ENCODE measurements around the gene SIAE. TPM values are rescaled to one million over a fixed set of nuclear protein-coding genes. Genes with fewer than 3 reads are reported as not detected.

SIAE gene
- total and polyA plus RNA-seq, 2 donors (not counting 1 experiment from before 2014, with no cell fraction given): 28.9 to 67.0 TPM

GRCh38 chr11:124622531-124623451, 50.7 kb downstream of the SIAE start, which contains the start of gene TBRG1:
TBRG1 (plus strand) TSS chr11:124622864; CDS start chr11:124623084, 220 bp downstream.
- TF ChIP-seq EZH2 (IDR thresholded peaks at IDR 0.05; ENCODE audit: low read length, missing control alignments): no peak
- TF ChIP-seq, protein P1, sequence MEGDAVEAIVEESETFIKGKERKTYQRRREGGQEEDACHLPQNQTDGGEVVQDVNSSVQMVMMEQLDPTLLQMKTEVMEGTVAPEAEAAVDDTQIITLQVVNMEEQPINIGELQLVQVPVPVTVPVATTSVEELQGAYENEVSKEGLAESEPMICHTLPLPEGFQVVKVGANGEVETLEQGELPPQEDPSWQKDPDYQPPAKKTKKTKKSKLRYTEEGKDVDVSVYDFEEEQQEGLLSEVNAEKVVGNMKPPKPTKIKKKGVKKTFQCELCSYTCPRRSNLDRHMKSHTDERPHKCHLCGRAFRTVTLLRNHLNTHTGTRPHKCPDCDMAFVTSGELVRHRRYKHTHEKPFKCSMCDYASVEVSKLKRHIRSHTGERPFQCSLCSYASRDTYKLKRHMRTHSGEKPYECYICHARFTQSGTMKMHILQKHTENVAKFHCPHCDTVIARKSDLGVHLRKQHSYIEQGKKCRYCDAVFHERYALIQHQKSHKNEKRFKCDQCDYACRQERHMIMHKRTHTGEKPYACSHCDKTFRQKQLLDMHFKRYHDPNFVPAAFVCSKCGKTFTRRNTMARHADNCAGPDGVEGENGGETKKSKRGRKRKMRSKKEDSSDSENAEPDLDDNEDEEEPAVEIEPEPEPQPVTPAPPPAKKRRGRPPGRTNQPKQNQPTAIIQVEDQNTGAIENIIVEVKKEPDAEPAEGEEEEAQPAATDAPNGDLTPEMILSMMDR (conservative IDR thresholded peaks at IDR 0.05 in 1 of 2, IDR thresholded peaks at IDR 0.05 in 1 of 2; ENCODE audit: low read depth in 1 of 2, low read length in 2 of 2): no peak
- Histone ChIP-seq H3K27me3 (ENCODE audit: control insufficient read depth, insufficient read depth, low read length) (peaks cover 2% of the 10 kb centered on the region), H3K4me1 (ENCODE audit: control insufficient read depth, extremely low read depth, insufficient read depth, low read length) (no peaks in the 10 kb centered on the region), H2AFZ (ENCODE audit: low read length) (peak within 1 kb of the TSS; percentile 75), H3K9me3 (ENCODE audit: control insufficient read depth, insufficient read depth, low read depth, low read length) (no peaks in the 10 kb centered on the region), H3K9ac (ENCODE audit: insufficient read depth, low read length) (peak within 1 kb of the TSS; percentile 97), H3K79me2 (ENCODE audit: control insufficient read depth, insufficient read depth, low read length) (peaks cover 28% of the 10 kb centered on the region), H3K4me2 (ENCODE audit: extremely low read depth, insufficient read depth, low read length) (peak within 1 kb of the TSS; percentile 98), H3K36me3 (ENCODE audit: control insufficient read depth, insufficient read depth, low read length) (peaks cover 7% of the 10 kb centered on the region), H3K4me3 (replicated peaks in 1 of 4; ENCODE audit: control extremely low read depth in 1 of 4, insufficient read depth in 1 of 4, low read depth in 3 of 4, low read length in 4 of 4) (peak within 1 kb of the TSS; percentile 84 to 98 (median 91)), H3K27ac (ENCODE audit: insufficient read depth, low read length) (peak within 1 kb of the TSS; percentile 96), H4K20me1 (ENCODE audit: control insufficient read depth, extremely low read depth, insufficient read depth, low read length) (no peaks in the 10 kb centered on the region)
- DNase-seq (ENCODE audit: low read depth in 2 of 2): peak; percentile 90 to 94

DNA sequence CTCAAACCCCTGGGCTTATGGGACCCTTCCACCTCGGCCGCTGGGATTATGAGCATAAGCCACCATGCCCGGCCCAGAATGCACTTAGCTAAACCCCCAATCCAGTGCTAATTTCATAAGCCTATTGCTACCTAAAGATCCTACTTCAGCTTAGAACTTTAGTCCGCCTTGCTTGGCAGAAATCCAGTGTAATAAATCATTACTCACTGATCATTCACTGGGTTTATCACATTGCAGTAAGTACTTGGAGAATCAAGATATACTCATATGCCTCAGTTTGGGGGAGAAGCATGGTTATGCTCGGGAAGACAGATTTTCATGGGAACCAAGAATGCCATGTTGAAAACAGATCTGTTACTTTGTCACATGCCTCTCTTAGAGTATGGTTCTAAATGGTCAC, 54.7 kb downstream of the SIAE start:
- DNase-seq (ENCODE audit: low read depth in 2 of 2): no peak
- peaks cover 10% of the 10 kb centered on the region for H3K79me2 ChIP-seq (ENCODE audit: control insufficient read depth, insufficient read depth, low read length)
- H3K9ac ChIP-seq (ENCODE audit: insufficient read depth, low read length): no peak overlapping the region

More for the DNA sequence above, 54.7 kb downstream of the SIAE start:
- Histone ChIP-seq H3K4me1 (ENCODE audit: control insufficient read depth, extremely low read depth, insufficient read depth, low read length) (no peaks in the 10 kb centered on the region), H4K20me1 (ENCODE audit: control insufficient read depth, extremely low read depth, insufficient read depth, low read length) (no peaks in the 10 kb centered on the region), H3K27me3 (ENCODE audit: control insufficient read depth, insufficient read depth, low read length) (peaks cover 2% of the 10 kb centered on the region), H2AFZ (ENCODE audit: low read length) (no peak overlapping the region), H3K9me3 (ENCODE audit: control insufficient read depth, insufficient read depth, low read depth, low read length) (no peaks in the 10 kb centered on the region), H3K27ac (ENCODE audit: insufficient read depth, low read length) (no peak overlapping the region), H3K36me3 (ENCODE audit: control insufficient read depth, insufficient read depth, low read length) (no peaks in the 10 kb centered on the region), H3K4me2 (ENCODE audit: extremely low read depth, insufficient read depth, low read length) (no peak overlapping the region), H3K4me3 (replicated peaks in 1 of 4; ENCODE audit: control extremely low read depth in 1 of 4, insufficient read depth in 1 of 4, low read depth in 3 of 4, low read length in 4 of 4) (no peak overlapping the region)
- no peak for TF ChIP-seq EZH2 (IDR thresholded peaks at IDR 0.05; ENCODE audit: low read length, missing control alignments)
- TF ChIP-seq, protein P1 (conservative IDR thresholded peaks at IDR 0.05 in 1 of 2, IDR thresholded peaks at IDR 0.05 in 1 of 2; ENCODE audit: low read depth in 1 of 2, low read length in 2 of 2): no peak

Data from fibroblast of lung (primary cell).